SU-DHL-6 (cell line): ENCODE measurements around the gene CPLX1.

Experiments
- CTCF ChIP-seq: fragments of 200-600 bp; sonication (generic); IDR thresholded peaks from one replicate; pipeline ENCODE4 v1.5.1; 2017; ENCODE audit warnings: antibody characterized with exemption, mild to moderate bottlenecking, low read length, moderate library complexity; ENCODE audit not compliant: insufficient read depth, poor library complexity, severe bottlenecking
- EZH2phosphoT487 ChIP-seq: fragments of 200-600 bp; sonication (generic), shearing (Covaris generic); conservative IDR thresholded peaks from 2 replicates; pipeline ENCODE4 v1.6.1; 2018; ENCODE audit warnings: mild to moderate bottlenecking, antibody characterized with exemption, low read length, moderate library complexity, mixed read lengths

GRCh38 chr4:768995-769394 lies 56.9 kb downstream of the CPLX1 start:
- no peak for TF ChIP-seq CTCF
- no peak for TF ChIP-seq EZH2phosphoT487
